Activated CD4-positive, alpha-beta memory T cell treated with anti-CD3 and anti-CD28 coated beads, Interleukin-2, amount 10 ng/mL, durations not matched to agents 7 days and 5 days (primary cell): ENCODE measurements around the gene SMAD9. TPM values are rescaled to one million over a fixed set of nuclear protein-coding genes. Genes with fewer than 3 reads are reported as not detected.
A peak's percentile ranks its signal among the peaks of the same experiment; 100 is the strongest.

ENCODE experiments used
- CTCF ChIA-PET: fragments of 350-600 bp; sonication (Branson Sonifier 250); formaldehyde crosslinking; loops from one replicate; lab custom pipeline; 2021; ENCODE audit warnings: antibody characterized with exemption, inconsistent platforms; lab: Charles Lee
- POLR2A ChIA-PET: fragments of 350-600 bp; sonication (Branson Sonifier 250); formaldehyde crosslinking; loops from one replicate; lab custom pipeline; 2021; ENCODE audit warnings: antibody characterized with exemption; lab: Charles Lee
- DNase-seq: peaks from one replicate; pipeline ENCODE4 v3.0.0-alpha.2; 2020
- H3K27ac Mint-ChIP-seq: one replicate; pipeline ENCODE4 v1.8.0; 2021; ENCODE audit warnings: mild to moderate bottlenecking, mixed read lengths
- H3K27me3 Mint-ChIP-seq: one replicate; pipeline ENCODE4 v1.8.0; 2021; ENCODE audit warnings: mixed read lengths
- H3K36me3 Mint-ChIP-seq: one replicate; pipeline ENCODE4 v1.8.0; 2021; ENCODE audit warnings: low read depth, mixed read lengths
- H3K4me1 Mint-ChIP-seq: one replicate; pipeline ENCODE4 v1.8.0; 2021; ENCODE audit warnings: mixed read lengths
- H3K4me3 Mint-ChIP-seq: one replicate; pipeline ENCODE4 v1.8.0; 2021; ENCODE audit warnings: mild to moderate bottlenecking, mixed read lengths
- H3K9me3 Mint-ChIP-seq: one replicate; pipeline ENCODE4 v1.8.0; 2021; ENCODE audit warnings: mixed read lengths
- total RNA-seq, 2 experiments: library from RNA; stranded (reverse); gene quantifications; one replicate each; pipeline ENCODE4 v1.2.3, GENCODE V29; 2021

SMAD9 gene
- total RNA-seq, 2 experiments from 2014 or later, result not detected

DNA sequence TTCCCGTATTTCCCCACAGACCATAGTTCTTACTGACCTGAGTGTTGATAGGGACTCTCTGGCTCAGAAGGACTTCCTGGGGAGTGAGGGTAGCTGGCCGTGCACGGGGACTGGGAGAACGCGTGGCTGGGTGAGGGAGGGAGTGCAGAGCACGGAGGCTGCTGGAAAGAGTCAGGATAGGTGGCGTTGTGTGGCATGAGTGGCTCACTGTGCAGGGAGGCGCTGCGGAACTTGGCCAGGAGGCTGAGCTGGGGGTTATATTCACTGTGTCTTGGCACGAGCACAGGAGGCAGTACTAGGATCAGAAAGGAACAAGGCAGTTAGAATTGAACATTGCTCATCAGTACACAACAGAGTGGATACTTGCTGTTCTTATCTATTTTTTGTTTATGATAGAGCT is 47.4 kb downstream of the SMAD9 start:
- ChIA-PET POLR2A (no interaction called here), CTCF (no interaction called here)
- peaks cover 33% of the 10 kb centered on the region for H3K27me3 Mint-ChIP-seq
- H3K27ac Mint-ChIP-seq, result no peak overlapping the region
- H3K4me3 Mint-ChIP-seq, result no peak overlapping the region
- no peaks in the 10 kb centered on the region for H3K36me3 Mint-ChIP-seq
- no peaks in the 10 kb centered on the region for H3K4me1 Mint-ChIP-seq
- no peak for DNase-seq
- no peaks in the 10 kb centered on the region for H3K9me3 Mint-ChIP-seq

DNA sequence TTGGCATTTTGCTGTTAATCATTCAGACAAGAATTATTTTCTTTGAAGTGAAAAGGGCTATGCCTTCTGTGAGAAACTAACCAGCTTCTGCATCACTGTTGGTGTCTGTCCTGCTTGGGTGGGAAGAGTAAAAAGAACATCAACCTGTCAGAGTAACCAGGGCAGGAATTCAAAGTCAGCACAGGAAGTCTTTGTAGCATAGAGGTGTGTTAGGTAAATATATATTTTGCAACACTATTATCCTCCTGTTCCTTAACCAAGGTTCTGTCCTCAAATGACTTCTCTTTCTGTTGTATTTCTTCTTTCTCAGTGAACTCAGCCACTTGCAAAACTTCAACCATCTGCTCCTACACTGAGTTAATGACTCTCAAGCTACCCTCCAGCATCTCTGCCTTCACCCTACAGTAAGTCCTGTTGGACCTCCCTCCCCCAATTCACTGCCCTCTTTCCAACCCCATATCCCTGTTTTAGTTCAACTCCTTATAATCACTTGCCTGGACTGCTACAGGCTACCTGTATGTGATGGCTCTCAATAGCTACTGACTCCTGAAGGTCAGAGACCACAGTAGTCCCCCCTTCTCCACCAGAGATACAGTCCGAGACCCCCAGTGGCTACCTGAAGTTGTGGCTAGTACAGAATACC is 49.9 kb downstream of the SMAD9 start:
- no peak for DNase-seq
- Mint-ChIP-seq H3K4me3 (no peak overlapping the region), H3K36me3 (no peaks in the 10 kb centered on the region), H3K27ac (no peak overlapping the region), H3K9me3 (no peaks in the 10 kb centered on the region), H3K4me1 (no peaks in the 10 kb centered on the region), H3K27me3 (peaks cover 44% of the 10 kb centered on the region)
- POLR2A ChIA-PET, result no interaction called here
- CTCF ChIA-PET, result no interaction called here

DNA sequence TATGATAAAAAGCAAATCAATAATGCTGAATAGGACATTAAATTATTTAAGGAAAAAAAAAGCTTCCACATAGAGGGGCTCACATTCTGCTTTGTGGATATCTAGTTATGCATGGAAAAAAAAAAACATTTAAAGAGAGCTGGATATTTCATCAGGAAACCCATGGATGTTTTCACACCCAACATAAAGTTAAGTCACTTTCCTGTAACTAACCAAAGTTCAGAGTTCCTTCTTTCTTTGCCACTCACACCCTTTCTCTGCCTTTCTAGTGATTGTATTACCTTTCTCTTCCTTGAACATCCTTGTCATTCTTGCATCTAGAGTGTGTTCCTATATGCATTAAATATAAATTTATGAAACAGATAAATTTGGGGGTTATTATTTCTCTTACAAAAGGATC is 53.8 kb downstream of the SMAD9 start:
- ChIA-PET POLR2A (no interaction called here), CTCF (no interaction called here)
- H3K27ac Mint-ChIP-seq, result no peak overlapping the region
- no peaks in the 10 kb centered on the region for H3K36me3 Mint-ChIP-seq
- H3K9me3 Mint-ChIP-seq, result no peaks in the 10 kb centered on the region
- H3K4me3 Mint-ChIP-seq, result no peak overlapping the region
- H3K4me1 Mint-ChIP-seq, result peaks cover 13% of the 10 kb centered on the region
- H3K27me3 Mint-ChIP-seq, result peaks cover 51% of the 10 kb centered on the region
- DNase-seq, result no peak

DNA sequence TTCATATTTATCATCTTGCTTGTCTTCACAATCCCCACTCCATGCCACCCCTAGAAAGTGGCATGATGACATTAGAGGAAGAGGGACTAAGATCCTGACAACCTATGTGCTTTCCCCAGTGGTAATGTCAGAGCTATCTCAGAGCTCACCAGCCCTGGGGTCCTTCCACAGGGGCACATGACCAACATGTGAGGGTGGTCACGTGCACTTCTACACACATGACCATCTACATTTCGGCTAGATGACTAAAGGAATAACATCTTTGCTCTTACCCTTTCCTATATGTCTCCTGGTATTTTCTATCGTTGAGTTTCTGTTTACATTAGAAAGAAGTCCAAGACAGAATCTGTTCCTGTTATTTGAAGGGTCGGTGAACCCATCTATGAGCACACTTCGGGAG is 54.8 kb downstream of the SMAD9 start:
- H3K27ac Mint-ChIP-seq, result no peak overlapping the region
- peaks cover 49% of the 10 kb centered on the region for H3K27me3 Mint-ChIP-seq
- CTCF ChIA-PET, result no interaction called here
- POLR2A ChIA-PET, result no interaction called here
- H3K9me3 Mint-ChIP-seq, result no peaks in the 10 kb centered on the region
- no peaks in the 10 kb centered on the region for H3K36me3 Mint-ChIP-seq
- H3K4me3 Mint-ChIP-seq, result no peak overlapping the region
- DNase-seq, result no peak
- H3K4me1 Mint-ChIP-seq, result peaks cover 13% of the 10 kb centered on the region

DNA sequence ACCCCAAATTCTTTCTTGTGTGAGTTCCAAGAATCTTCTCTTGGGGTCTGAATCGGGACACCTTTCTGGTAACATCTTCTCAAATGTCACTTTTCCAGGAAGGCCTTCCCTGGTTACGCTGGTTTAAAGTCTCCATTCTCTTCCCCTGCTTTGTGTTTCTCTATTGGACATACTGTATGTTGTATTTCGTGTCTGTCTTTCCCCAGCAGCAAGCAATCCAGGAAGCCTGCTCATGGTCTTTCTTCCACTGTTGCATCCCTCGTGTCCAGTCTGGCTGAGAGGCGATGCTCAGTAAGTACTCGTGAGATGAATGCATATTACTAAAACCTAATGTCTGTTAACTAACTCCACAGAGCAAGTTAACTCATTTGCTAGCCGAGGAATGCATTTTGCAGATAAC is 57.3 kb downstream of the SMAD9 start:
- Mint-ChIP-seq H3K4me1 (peaks cover 13% of the 10 kb centered on the region), H3K36me3 (no peaks in the 10 kb centered on the region), H3K9me3 (no peaks in the 10 kb centered on the region), H3K27me3 (peaks cover 49% of the 10 kb centered on the region), H3K27ac (no peak overlapping the region), H3K4me3 (no peak overlapping the region)
- CTCF ChIA-PET, result no interaction called here
- POLR2A ChIA-PET, result no interaction called here
- no peak for DNase-seq

DNA sequence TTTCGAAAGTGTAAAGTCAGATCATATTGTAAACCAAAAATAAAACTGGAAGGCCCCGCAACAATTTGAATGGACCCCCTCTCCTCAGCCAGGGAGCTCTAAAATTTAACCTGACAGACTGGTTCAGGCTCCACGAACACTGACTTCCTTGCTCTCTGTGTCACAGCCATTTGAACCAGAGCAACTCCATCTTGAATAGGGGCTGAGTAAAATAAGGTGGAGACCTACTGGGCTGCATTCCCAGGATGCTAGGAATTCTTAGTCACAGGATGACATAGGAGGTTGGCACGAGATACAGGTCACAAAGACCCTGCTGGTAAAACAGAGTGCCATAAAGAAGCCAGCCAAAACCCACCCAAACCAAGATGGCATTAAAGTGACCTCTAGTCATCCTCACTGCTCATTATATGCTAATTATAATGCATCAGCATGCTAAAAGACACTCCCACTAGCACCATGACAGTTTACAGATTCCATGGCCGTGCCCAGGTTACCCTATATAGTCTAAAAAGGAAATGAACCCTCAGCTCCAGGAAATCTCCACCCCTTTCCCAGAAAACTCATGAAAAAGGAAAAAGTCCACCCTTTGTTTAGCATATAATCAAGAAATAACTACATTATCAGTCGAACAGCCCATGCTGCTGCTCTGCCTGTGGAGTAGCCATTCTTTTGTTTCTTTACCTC is 57.9 kb downstream of the SMAD9 start:
- no peak for DNase-seq
- Mint-ChIP-seq H3K4me3 (no peak overlapping the region), H3K9me3 (no peaks in the 10 kb centered on the region), H3K4me1 (peaks cover 13% of the 10 kb centered on the region), H3K27ac (no peak overlapping the region), H3K36me3 (no peaks in the 10 kb centered on the region), H3K27me3 (peaks cover 43% of the 10 kb centered on the region)
- CTCF ChIA-PET, result interaction anchor here (1.5 kb wide), 1 partner anchor 14 kb away, joined by 4 read pairs; no protein-coding TSS in a partner anchor
- POLR2A ChIA-PET, result no interaction called here

DNA sequence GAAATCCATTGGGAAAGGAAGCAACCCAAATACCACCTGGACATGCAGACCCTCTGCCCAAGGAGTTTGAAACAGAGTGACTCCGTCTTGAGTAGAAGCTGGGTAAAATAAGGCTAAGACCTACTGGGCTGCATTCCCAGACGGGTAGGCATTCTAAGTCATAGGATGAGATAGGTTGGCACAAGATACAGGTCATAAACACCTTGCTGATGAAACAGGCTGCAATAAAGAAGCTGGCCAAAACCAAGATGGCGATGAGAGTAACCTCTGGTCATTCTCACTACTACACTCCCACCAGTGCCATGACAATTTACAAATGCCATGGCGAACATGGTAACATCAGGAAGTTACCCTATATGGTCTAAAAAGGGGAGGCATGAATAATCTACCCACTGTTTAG is 60.8 kb downstream of the SMAD9 start:
- POLR2A ChIA-PET, result no interaction called here
- CTCF ChIA-PET, result interaction anchor here (1.4 to 2.6 kb wide), 5 partner anchors 11 to 121 kb away, joined by 5 to 23 read pairs (median 7); no protein-coding TSS in a partner anchor

DNA sequence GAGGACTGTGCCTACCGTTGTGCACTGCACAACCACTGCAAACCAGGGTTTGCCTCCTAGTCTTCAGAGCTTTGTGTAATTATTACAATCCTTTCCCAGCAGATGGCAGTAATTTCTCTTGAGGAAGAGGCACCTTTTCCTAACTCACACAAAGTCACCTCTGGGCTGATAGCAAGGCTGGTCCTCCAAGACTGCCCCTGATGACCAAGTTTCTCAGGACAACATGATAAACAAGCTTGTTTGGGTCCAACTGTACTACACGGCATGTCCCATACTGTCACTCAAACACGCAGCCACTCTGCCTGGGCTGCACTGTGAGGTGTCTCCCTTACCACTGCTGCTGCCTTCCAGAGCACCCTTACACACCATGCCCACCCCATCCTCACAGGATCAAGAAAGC is 61.7 kb downstream of the SMAD9 start:
- POLR2A ChIA-PET, result interaction anchor here (1.4 kb wide), 1 partner anchor 142 kb away, joined by 5 read pairs; the partner anchor contains the start of gene EXOSC8
- CTCF ChIA-PET, result interaction anchor here (0.7 to 2.6 kb wide), 12 partner anchors 10 to 441 kb away, joined by 3 to 23 read pairs (median 6); no protein-coding TSS in a partner anchor
- no peaks in the 10 kb centered on the region for H3K9me3 Mint-ChIP-seq
- no peak for DNase-seq
- no peaks in the 10 kb centered on the region for H3K36me3 Mint-ChIP-seq
- peaks cover 18% of the 10 kb centered on the region for H3K27me3 Mint-ChIP-seq
- no peak overlapping the region for H3K4me3 Mint-ChIP-seq
- H3K4me1 Mint-ChIP-seq, result peaks cover 13% of the 10 kb centered on the region
- H3K27ac Mint-ChIP-seq, result no peak overlapping the region

More for the DNA sequence above, 60.8 kb downstream of the SMAD9 start:
- Mint-ChIP-seq H3K4me3 (no peak overlapping the region), H3K36me3 (no peaks in the 10 kb centered on the region), H3K27me3 (peaks cover 25% of the 10 kb centered on the region), H3K4me1 (peaks cover 13% of the 10 kb centered on the region), H3K9me3 (no peaks in the 10 kb centered on the region), H3K27ac (no peak overlapping the region)
- no peak for DNase-seq

DNA sequence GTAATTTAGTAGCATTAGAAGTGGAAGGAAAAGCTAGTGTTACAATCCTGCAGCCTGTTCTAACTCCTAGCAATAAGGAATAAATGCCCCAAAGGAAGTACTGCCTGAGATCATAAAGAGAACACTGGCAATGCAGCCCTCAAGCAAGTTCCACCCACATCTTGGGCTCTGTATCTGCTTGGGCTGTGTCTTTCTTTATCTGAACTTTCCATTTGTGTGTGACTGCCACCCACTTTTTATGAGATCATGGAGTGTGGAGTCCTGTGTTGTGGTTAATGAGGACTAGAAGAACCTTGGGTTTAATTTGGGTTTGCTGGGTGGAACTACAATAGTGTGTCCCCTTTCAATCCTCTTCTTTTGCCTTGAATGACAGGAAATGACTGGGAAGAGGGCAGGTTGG is 62.8 kb downstream of the SMAD9 start:
- ChIA-PET POLR2A (no interaction called here), CTCF (interaction anchor here (0.7 to 1.8 kb wide), 6 partner anchors 16 to 126 kb away, joined by 3 to 23 read pairs (median 5); no protein-coding TSS in a partner anchor)

DNA sequence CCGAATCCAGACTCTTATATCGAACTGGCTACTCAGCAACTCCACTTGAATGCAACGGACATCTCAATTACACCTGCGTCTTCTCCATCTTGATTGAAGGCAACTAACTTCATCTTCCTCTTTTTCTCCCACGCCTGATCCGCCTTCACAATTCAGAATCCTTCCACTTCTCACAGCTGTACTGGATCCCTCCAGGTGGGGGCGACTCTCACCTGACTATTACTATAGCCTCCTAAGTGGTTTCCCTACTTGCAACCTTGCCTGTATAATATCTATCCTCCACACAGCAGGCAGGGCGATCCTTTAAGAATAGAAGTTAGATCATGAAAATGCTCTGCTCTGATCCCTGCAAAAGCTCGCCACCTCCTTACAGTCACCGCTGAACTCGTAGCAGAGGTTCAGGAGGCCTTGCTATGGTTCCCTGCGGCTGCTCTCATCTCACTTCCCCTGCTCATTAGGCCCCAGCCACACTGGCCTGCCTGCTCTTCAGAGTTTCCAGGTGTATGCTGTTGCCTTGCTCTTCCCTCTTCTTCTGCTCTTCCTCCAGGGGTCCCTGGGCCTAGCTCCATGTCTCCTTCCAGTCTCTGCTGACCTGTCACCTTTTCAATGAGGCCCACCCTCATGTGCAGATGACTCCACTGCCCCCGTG is 69.1 kb downstream of the SMAD9 start:
- no peaks in the 10 kb centered on the region for H3K9me3 Mint-ChIP-seq
- H3K36me3 Mint-ChIP-seq, result no peaks in the 10 kb centered on the region
- CTCF ChIA-PET, result interaction anchor here (0.6 to 1.2 kb wide), 3 partner anchors 12 to 132 kb away, joined by 3 to 4 read pairs (median 4); no protein-coding TSS in a partner anchor

More for the DNA sequence above, 62.8 kb downstream of the SMAD9 start:
- H3K4me3 Mint-ChIP-seq, result no peak overlapping the region
- peaks cover 6% of the 10 kb centered on the region for H3K4me1 Mint-ChIP-seq
- H3K27me3 Mint-ChIP-seq, result peaks cover 14% of the 10 kb centered on the region
- no peak for DNase-seq
- H3K36me3 Mint-ChIP-seq, result no peaks in the 10 kb centered on the region
- no peak overlapping the region for H3K27ac Mint-ChIP-seq
- no peaks in the 10 kb centered on the region for H3K9me3 Mint-ChIP-seq

DNA sequence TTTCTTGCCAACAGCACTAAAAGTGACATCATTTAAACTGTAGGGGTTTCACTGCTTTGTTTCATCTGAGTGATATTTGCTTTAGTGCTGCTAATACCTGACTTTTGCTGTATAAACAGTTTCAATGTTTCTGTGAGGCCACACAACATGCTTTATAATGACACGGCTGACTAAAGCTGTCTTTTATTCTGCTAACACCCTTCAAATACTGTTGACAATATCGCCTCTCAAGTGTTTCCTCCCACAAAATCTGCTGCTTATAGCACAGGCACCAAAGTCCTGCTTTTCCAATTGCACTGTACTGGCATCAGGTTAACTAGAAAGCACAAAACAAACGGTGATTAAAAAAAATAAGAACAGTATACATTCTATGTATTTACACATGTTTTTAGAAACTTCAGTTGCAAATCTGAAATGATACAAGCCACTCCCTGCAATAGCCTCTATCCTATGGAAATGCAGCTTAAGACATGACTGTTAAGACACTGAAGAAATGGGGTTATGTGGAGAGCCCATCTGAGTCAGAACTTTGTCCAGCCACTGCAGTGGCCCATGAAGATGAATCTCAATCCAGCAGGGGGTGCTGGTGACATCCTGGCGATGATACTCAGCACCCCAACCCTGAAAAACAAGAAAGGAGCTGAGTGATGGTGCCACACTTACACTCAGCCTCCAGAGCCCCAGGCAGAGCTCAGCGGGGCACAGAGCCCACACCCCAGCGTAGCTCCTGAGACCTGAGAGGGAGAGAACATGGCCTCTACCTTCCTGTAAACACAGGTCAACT is 71.6 kb downstream of the SMAD9 start:
- Mint-ChIP-seq H3K36me3 (no peaks in the 10 kb centered on the region), H3K27me3 (no peaks in the 10 kb centered on the region), H3K4me1 (no peaks in the 10 kb centered on the region), H3K9me3 (no peaks in the 10 kb centered on the region), H3K27ac (no peak overlapping the region), H3K4me3 (no peak overlapping the region)
- POLR2A ChIA-PET, result interaction anchor here (0.5 kb wide), 1 partner anchor 705 kb away, joined by 3 read pairs; no protein-coding TSS in a partner anchor
- CTCF ChIA-PET, result interaction anchor here (1.5 to 2.3 kb wide), 5 partner anchors 10 to 135 kb away, joined by 4 to 10 read pairs (median 4); no protein-coding TSS in a partner anchor
- peak; percentile 18 for DNase-seq

More for the DNA sequence above, 69.1 kb downstream of the SMAD9 start:
- DNase-seq, result peak; percentile 26
- Mint-ChIP-seq H3K4me1 (no peaks in the 10 kb centered on the region), H3K27ac (no peak overlapping the region), H3K4me3 (no peak overlapping the region), H3K27me3 (peaks cover 2% of the 10 kb centered on the region)
- POLR2A ChIA-PET, result no interaction called here

DNA sequence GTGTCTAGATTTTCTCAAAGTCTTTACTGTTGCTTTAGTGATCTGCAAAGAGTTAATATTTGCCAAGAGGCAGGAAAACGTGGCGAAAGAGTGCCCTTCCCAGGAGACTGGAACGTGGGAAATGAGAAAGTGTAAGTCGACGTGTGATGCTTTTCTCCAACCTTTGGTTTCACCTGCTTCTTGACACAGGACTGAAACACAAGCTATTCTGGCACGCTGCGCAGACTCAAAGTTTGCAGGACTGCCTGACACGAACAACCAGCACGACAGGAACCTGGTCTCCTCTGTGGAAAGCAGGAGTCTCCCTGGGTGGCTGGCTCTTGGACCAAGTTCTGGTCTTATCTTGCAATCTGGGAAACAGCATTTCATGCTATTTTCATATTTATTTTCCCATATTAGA is 72.4 kb downstream of the SMAD9 start:
- Mint-ChIP-seq H3K9me3 (no peaks in the 10 kb centered on the region), H3K36me3 (no peaks in the 10 kb centered on the region), H3K27me3 (no peaks in the 10 kb centered on the region), H3K27ac (no peak overlapping the region), H3K4me3 (no peak overlapping the region), H3K4me1 (no peaks in the 10 kb centered on the region)
- POLR2A ChIA-PET, result no interaction called here
- CTCF ChIA-PET, result interaction anchor here (1.5 to 2.3 kb wide), 4 partner anchors 11 to 136 kb away, joined by 4 to 10 read pairs (median 6); no protein-coding TSS in a partner anchor
- no peak for DNase-seq
